Astrocyte of the cerebellum (primary cell): ENCODE data around the gene WFIKKN1.

Experiments used
- DNase-seq: peaks from one replicate; pipeline ENCODE4 v3.0.0-alpha.2; 2011; ENCODE audit warnings: low read depth
- H3K4me3 ChIP-seq: 2 replicates; pipeline ENCODE4 v1.5.1; 2011; ENCODE audit warnings: mild to moderate bottlenecking, low read depth, low read length, moderate library complexity
- in situ Hi-C: cut with HindIII; loops from 2 replicates; pipeline ENCODE4 v1.10.0; 2017; ENCODE audit warnings: low sequenced_read_pairs
- TF ChIP-seq, protein P1 (sequence below): IDR thresholded peaks from 2 replicates; pipeline ENCODE4 v1.5.1; 2012; ENCODE audit warnings: low read length, low read depth, moderate library complexity, mild to moderate bottlenecking; ENCODE audit errors: missing control alignments

WFIKKN1 gene

DNA sequence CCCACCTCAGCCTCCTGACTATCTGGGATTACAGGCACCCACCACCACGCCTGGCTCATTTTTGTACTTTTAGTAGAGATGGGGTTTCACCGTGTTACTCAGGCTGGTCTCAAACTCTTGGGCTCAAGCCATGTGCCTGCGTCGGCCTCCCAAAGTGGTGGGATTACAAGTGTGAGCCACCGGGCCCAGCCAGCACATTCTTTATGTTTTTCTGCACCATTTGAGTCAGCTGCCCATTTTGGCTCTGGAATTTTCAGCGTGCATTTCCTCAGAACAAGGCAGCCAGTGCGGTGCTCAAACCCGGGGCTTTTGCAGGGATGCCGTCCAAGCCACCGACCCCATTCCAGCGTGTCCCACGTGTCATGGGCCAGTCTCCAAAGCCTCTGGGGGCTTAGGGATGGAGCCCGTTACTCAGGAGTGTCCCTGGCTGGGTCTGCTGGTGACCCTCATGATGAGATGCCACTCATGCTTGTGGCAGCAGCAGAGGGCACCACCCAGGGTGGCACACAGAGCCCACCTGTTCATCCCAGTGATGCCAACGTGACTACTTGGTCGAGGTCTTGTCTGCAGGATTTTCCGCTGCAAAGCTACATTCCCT, 44.6 kb upstream of the WFIKKN1 start:
- in situ Hi-C loops, result no loop called here
- H3K4me3 ChIP-seq, result no peak overlapping the region
- TF ChIP-seq, protein P1, sequence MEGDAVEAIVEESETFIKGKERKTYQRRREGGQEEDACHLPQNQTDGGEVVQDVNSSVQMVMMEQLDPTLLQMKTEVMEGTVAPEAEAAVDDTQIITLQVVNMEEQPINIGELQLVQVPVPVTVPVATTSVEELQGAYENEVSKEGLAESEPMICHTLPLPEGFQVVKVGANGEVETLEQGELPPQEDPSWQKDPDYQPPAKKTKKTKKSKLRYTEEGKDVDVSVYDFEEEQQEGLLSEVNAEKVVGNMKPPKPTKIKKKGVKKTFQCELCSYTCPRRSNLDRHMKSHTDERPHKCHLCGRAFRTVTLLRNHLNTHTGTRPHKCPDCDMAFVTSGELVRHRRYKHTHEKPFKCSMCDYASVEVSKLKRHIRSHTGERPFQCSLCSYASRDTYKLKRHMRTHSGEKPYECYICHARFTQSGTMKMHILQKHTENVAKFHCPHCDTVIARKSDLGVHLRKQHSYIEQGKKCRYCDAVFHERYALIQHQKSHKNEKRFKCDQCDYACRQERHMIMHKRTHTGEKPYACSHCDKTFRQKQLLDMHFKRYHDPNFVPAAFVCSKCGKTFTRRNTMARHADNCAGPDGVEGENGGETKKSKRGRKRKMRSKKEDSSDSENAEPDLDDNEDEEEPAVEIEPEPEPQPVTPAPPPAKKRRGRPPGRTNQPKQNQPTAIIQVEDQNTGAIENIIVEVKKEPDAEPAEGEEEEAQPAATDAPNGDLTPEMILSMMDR, result no peak
- DNase-seq, result peak; percentile 54

DNA sequence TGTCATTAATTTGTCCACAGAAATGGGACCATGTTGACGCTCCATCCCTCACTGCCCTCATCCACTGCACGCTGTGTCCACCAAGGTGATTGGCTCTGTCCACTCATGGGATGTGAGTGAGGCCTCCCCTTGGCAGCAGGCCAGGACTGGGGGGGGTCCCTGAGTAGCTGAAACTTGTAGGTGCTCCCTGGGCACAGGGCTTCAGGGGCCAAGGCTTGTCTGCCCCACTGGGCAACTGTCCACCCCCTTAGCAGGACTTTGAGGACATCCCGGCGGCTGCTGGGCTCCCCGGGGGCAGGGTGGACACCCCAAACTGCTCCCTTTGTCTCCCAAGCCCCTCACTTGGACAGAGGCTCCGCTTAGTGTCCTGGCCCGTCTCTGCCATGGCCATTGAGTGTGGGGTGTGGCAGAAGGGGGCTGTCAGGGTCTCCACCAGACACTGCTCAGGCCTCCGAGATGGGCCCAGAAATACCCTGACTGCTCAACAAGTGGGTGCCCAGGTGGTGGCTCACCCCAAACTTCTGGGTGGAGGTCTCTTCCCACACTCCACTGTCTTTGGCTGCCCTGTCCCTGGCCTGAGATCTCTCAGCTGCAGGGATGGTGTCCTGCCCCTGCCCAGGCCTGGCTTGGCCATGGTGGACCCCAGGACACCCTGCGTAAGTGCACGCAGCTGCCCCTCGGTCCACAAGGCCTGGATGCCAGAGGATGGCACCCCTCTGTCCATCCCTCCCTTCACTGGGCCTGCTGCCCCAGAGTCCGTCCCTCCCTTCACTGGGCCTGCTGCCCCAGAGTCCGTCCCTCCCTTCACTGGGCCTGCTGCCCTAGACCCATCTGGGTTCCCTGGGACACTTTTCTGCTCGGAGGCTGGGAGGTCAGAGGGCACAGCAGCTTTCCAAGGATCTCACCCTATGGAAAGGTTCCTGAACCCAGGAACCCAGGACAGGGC, 43.9 kb upstream of the WFIKKN1 start:
- no peak overlapping the region for H3K4me3 ChIP-seq
- DNase-seq, result no peak
- in situ Hi-C loops, result no loop called here
- TF ChIP-seq, protein P1, result no peak

DNA sequence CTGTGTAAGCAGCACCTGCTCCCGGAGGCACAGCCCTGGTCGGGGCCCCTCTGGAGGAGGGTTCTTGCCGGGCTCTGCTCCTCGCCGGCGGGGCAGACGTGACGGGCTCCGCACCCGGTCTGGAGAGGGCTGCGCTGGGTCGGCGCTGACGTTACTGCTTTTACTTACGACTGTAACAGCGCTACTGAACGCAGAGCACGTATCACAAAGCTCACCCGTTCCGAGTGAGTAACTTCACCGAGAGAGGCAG, 42.2 kb upstream of the WFIKKN1 start:
- TF ChIP-seq, protein P1, result no peak
- in situ Hi-C loops, result no loop called here
- DNase-seq, result no peak
- peak overlapping the region; percentile 80 for H3K4me3 ChIP-seq

DNA sequence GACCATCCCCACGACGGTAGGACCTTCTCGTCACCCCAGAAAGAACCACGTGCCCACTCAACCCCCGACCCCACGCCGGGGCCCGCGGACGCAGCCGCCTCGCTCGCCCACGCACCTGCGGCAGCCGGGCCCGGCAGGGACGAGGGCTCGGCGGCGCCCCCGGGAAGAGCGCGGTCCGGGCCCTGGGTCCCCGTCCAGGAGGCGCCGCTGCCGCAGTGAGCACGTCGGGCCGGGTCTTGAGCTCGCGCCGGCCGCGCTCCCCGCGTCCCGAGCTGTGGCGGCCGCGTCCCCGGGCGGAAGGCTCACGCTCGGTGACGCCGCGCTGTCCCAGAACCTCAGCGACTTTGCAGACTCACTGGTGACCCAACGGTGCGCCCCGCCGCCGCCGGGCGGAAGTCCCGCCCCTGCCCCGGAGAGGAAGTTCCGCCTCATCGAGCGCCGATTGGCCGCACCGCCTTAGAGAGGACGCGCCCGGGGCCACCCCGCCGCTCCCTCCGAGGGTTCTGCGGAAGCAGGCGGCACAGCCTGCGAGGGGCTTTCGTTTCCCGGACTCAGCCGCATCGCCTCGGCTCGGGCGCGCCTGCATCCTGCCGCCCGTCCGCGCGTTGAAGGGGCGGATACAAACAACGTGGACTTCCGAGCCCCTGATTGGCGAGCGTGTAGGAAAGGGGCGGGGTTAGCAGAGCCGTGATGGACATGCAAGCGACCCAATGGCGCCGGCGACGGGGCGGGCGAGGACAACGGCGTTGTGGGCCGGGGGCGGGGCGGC, 41.7 kb upstream of the WFIKKN1 start:
- H3K4me3 ChIP-seq, result peak overlapping the region; percentile 80
- DNase-seq, result peak; percentile 89

DNA sequence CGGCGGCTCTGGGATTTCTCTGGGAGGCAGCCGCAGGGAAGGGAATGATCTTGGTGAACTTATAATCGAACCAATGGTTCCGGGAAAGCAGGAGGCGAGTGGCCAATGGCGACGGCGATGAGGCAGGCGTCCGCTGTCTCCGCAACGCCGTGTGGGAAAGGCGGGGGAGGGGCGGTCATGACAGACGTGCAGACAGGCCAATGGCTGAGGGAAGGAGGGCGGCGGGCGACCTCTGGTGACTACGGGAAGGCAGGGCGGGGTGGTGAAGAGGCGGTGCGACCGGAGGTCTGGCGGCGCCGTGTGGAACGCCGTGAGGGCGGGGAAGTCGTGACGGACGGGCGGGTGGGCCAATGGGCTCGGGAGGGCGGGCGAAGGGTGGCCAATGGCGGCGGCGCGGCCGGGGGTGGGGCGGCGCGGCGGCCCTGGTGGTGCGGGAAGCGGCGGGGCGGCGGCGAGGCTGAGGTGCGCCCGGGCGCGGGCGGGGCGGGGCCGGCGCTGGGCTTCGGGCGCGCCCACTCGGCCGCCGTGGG, 41.1 kb upstream of the WFIKKN1 start, which contains the start of gene RAB40C:
TSS of gene RAB40C (plus strand) at position 409 of the 530 bp plus-strand sequence. CDS start 226 bp downstream, outside the sequence.
- peak; percentile 94 for DNase-seq
- TF ChIP-seq, protein P1, result no peak
- in situ Hi-C loops, result no loop called here
- H3K4me3 ChIP-seq, result peak within 1 kb of the TSS; percentile 82

More for the DNA sequence above, 41.7 kb upstream of the WFIKKN1 start:
- TF ChIP-seq, protein P1, result no peak
- in situ Hi-C loops, result no loop called here

DNA sequence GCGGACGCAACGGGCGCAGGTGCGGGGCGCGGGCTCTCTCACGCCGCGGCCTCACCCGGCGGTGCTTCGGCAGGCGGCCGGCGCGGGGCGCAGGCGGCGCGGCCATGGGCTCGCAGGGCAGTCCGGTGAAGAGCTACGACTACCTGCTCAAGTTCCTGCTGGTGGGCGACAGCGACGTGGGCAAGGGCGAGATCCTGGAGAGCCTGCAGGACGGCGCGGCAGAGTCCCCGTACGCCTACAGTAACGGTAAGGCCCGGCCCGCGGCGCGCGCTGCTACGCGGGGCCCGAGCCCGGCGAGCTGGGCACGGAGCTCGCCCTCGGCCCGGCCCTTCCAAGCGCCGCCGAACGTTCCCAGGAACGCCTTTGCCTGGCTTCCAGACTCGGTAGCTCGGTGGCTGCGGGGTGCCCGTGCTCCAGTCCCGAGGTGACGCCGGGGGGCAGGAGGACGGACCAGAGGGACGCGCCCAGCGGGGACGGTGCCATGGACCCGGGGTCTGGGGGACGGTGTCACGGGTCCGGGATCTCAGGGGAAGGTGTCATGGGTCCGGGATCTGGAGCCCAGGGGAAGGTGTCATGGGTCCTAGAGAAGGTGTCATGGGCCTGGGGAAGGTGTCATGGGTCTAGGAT, 40.5 kb upstream of the WFIKKN1 start:
- peak overlapping the region; percentile 82 for H3K4me3 ChIP-seq
- TF ChIP-seq, protein P1, result no peak
- in situ Hi-C loops, result no loop called here
- no peak for DNase-seq
